ENCODE results near the gene CLMN.

The CLMN gene

DNA sequence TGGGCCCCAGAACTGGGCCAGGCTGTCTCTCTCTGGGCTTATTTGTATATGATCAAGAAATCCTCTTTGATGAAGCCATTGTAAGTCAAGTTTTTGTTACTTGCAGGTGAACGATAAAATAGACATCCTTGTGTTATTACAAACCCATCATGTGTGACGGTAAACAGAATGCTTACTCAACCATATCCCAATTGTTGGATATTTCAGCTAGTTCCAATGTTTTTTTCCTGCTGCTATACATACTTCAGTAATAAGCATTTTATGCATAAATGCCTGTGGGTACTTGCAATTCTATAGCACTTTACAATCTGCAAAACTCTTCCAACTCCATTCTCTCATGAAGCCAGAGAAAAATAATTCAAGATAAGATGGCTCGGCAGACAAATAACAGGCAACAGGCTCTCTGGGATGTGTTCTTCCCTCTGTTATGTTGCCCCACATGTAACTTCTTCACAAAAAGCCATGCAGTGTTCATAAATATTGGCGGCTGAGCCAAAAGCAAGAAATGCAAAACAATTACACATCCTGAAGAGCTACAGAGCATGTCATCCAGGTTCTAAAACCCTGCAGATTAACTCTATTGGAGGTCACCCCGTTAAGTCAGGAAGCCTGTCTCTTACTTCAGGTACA is 69.5 kb downstream of the CLMN start:
- Histone ChIP-seq H3K4me2 (ENCODE audit: low read length) (no peak overlapping the region), H2BK5ac (ENCODE audit: low read length) (no peak overlapping the region), H2BK15ac (replicated peaks; ENCODE audit: low read depth) (no peak overlapping the region), H3K27ac (ENCODE audit: low read depth, low read length) (no peak overlapping the region), H3K4ac (ENCODE audit: low read depth, low read length) (no peak overlapping the region), H3K79me1 (ENCODE audit: low read length) (no peaks in the 10 kb centered on the region), H3K79me2 (ENCODE audit: control insufficient read depth, insufficient read depth, low read length) (no peaks in the 10 kb centered on the region), H3K4me3 (ENCODE audit: low read length) (no peak overlapping the region), H3K56ac (ENCODE audit: low read length) (no peak overlapping the region), H3K23ac (ENCODE audit: low read length) (no peak overlapping the region), H3K4me1 (ENCODE audit: control insufficient read depth, low read depth, low read length) (peaks cover 21% of the 10 kb centered on the region), H4K5ac (ENCODE audit: low read length) (no peak overlapping the region), H2AK5ac (ENCODE audit: low read length) (no peak overlapping the region), H4K8ac (ENCODE audit: low read depth, low read length) (no peak overlapping the region), H3K9ac (ENCODE audit: low read length) (no peak overlapping the region), H3K36me3 (ENCODE audit: control insufficient read depth, insufficient read depth, low read length) (no peaks in the 10 kb centered on the region), H2BK120ac (ENCODE audit: low read depth, low read length) (no peak overlapping the region), H3K27me3 (ENCODE audit: insufficient read depth, low read length, poor library complexity) (no peaks in the 10 kb centered on the region), H3K18ac (ENCODE audit: low read length) (peak overlapping the region; percentile 51)
- WGBS (ENCODE audit: extremely low coverage, insufficient coverage, low lambda C conversion rate), result no CpG with 5 or more reads among the region's 5 CpGs
- DNase-seq, result no peak

DNA sequence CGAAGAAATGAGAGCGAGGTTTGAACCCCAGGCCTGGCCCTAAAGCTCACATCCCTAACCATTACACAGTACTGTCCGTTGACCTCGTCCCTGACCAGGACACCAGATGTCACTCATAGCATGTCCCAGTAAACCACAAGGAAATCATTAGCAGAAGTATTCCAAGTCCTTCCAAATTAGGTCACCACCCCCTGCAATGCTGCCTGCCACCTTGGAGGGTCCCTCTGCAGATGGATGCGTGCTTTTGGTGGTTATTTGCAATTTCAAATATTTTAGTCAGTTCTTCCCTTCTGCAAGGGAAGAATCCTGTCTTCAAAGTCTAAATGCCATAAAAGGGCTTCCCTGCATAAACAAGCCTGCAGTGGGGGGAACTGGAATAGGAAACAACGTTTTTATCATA is 71.3 kb downstream of the CLMN start:
- H4K8ac ChIP-seq (ENCODE audit: low read depth, low read length), result no peak overlapping the region
- no peak overlapping the region for H2BK15ac ChIP-seq (replicated peaks; ENCODE audit: low read depth)
- peaks cover 18% of the 10 kb centered on the region for H3K4me1 ChIP-seq (ENCODE audit: control insufficient read depth, low read depth, low read length)
- H3K36me3 ChIP-seq (ENCODE audit: control insufficient read depth, insufficient read depth, low read length), result no peaks in the 10 kb centered on the region
- H3K23ac ChIP-seq (ENCODE audit: low read length), result no peak overlapping the region
- H2BK120ac ChIP-seq (ENCODE audit: low read depth, low read length), result no peak overlapping the region
- H3K4ac ChIP-seq (ENCODE audit: low read depth, low read length), result no peak overlapping the region
- no peak overlapping the region for H3K9ac ChIP-seq (ENCODE audit: low read length)
- H2BK5ac ChIP-seq (ENCODE audit: low read length), result no peak overlapping the region
- no peaks in the 10 kb centered on the region for H3K79me1 ChIP-seq (ENCODE audit: low read length)
- H3K4me2 ChIP-seq (ENCODE audit: low read length), result no peak overlapping the region
- no peaks in the 10 kb centered on the region for H3K27me3 ChIP-seq (ENCODE audit: insufficient read depth, low read length, poor library complexity)
- no peaks in the 10 kb centered on the region for H3K79me2 ChIP-seq (ENCODE audit: control insufficient read depth, insufficient read depth, low read length)
- no peak overlapping the region for H4K5ac ChIP-seq (ENCODE audit: low read length)
- WGBS (ENCODE audit: extremely low coverage, insufficient coverage, low lambda C conversion rate), result no CpG with 5 or more reads among the region's 6 CpGs
- no peak overlapping the region for H3K4me3 ChIP-seq (ENCODE audit: low read length)
- DNase-seq, result peak; percentile 58
- H3K18ac ChIP-seq (ENCODE audit: low read length), result no peak overlapping the region
- no peak overlapping the region for H2AK5ac ChIP-seq (ENCODE audit: low read length)
- H3K56ac ChIP-seq (ENCODE audit: low read length), result no peak overlapping the region
- H3K27ac ChIP-seq (ENCODE audit: low read depth, low read length), result no peak overlapping the region

DNA sequence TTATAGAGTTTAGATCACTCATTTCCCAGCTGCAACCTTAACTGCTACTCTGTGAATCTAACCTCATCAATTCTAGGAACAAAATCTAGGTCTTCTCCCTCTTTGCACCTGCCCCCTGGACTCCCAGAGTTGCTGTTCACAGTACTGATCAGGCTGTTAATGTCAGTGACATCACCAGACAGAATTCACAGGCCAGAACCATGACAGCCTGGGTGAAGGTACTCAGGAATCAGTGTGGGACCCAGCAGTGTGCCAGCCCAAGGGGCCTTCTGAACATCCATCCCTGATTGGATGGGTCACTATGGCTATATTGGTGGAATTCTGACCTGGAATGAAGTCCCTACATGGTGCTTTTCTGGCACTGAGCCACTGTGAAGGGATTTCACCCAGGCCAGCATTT is 72.8 kb downstream of the CLMN start:
- no peak overlapping the region for H3K18ac ChIP-seq (ENCODE audit: low read length)
- no peak overlapping the region for H3K56ac ChIP-seq (ENCODE audit: low read length)
- H2BK120ac ChIP-seq (ENCODE audit: low read depth, low read length), result no peak overlapping the region
- no peaks in the 10 kb centered on the region for H3K79me1 ChIP-seq (ENCODE audit: low read length)
- no peak overlapping the region for H2AK5ac ChIP-seq (ENCODE audit: low read length)
- no peak overlapping the region for H3K4me3 ChIP-seq (ENCODE audit: low read length)
- no peaks in the 10 kb centered on the region for H3K79me2 ChIP-seq (ENCODE audit: control insufficient read depth, insufficient read depth, low read length)
- H3K27me3 ChIP-seq (ENCODE audit: insufficient read depth, low read length, poor library complexity), result no peaks in the 10 kb centered on the region
- no peak overlapping the region for H3K4me2 ChIP-seq (ENCODE audit: low read length)
- H4K8ac ChIP-seq (ENCODE audit: low read depth, low read length), result no peak overlapping the region
- no peak overlapping the region for H3K23ac ChIP-seq (ENCODE audit: low read length)
- no peak overlapping the region for H3K4ac ChIP-seq (ENCODE audit: low read depth, low read length)
- no peaks in the 10 kb centered on the region for H3K36me3 ChIP-seq (ENCODE audit: control insufficient read depth, insufficient read depth, low read length)
- peaks cover 18% of the 10 kb centered on the region for H3K4me1 ChIP-seq (ENCODE audit: control insufficient read depth, low read depth, low read length)
- H2BK15ac ChIP-seq (replicated peaks; ENCODE audit: low read depth), result no peak overlapping the region
- no peak overlapping the region for H3K9ac ChIP-seq (ENCODE audit: low read length)
- H4K5ac ChIP-seq (ENCODE audit: low read length), result no peak overlapping the region
- no peak overlapping the region for H2BK5ac ChIP-seq (ENCODE audit: low read length)
- no peak overlapping the region for H3K27ac ChIP-seq (ENCODE audit: low read depth, low read length)
- DNase-seq, result no peak

DNA sequence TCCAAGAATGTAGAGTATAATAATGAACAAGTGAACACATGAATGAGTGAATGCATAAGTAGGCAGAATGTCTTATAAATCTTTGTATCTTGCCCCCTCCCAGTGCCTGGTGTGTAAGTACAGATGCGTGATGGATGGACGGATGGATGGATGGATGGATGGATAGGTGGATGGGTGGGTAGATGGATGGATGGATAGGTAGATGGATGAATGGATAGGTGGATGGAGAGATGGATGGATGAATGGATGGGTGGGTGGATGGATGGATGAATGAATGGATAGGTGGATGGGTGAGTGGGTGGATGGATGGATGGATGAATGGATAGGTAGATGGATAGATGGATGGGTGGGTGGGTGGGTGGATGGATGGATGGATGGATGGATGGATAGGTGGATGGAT is 74.4 kb downstream of the CLMN start:
- Histone ChIP-seq H3K23ac (ENCODE audit: low read length) (no peak overlapping the region), H3K4me1 (ENCODE audit: control insufficient read depth, low read depth, low read length) (peaks cover 15% of the 10 kb centered on the region), H2BK120ac (ENCODE audit: low read depth, low read length) (no peak overlapping the region), H3K9ac (ENCODE audit: low read length) (no peak overlapping the region), H3K36me3 (ENCODE audit: control insufficient read depth, insufficient read depth, low read length) (no peaks in the 10 kb centered on the region), H4K5ac (ENCODE audit: low read length) (no peak overlapping the region), H3K27ac (ENCODE audit: low read depth, low read length) (no peak overlapping the region), H3K4me3 (ENCODE audit: low read length) (no peak overlapping the region), H3K79me1 (ENCODE audit: low read length) (no peaks in the 10 kb centered on the region), H3K4ac (ENCODE audit: low read depth, low read length) (no peak overlapping the region), H3K79me2 (ENCODE audit: control insufficient read depth, insufficient read depth, low read length) (no peaks in the 10 kb centered on the region), H2AK5ac (ENCODE audit: low read length) (no peak overlapping the region), H3K4me2 (ENCODE audit: low read length) (no peak overlapping the region), H3K18ac (ENCODE audit: low read length) (no peak overlapping the region), H4K8ac (ENCODE audit: low read depth, low read length) (no peak overlapping the region), H2BK5ac (ENCODE audit: low read length) (no peak overlapping the region), H3K56ac (ENCODE audit: low read length) (no peak overlapping the region), H3K27me3 (ENCODE audit: insufficient read depth, low read length, poor library complexity) (no peaks in the 10 kb centered on the region), H2BK15ac (replicated peaks; ENCODE audit: low read depth) (no peak overlapping the region)
- 100% methylated on average over 1 of the region's 2 CpGs for WGBS (ENCODE audit: extremely low coverage, insufficient coverage, low lambda C conversion rate)
- DNase-seq, result no peak

DNA sequence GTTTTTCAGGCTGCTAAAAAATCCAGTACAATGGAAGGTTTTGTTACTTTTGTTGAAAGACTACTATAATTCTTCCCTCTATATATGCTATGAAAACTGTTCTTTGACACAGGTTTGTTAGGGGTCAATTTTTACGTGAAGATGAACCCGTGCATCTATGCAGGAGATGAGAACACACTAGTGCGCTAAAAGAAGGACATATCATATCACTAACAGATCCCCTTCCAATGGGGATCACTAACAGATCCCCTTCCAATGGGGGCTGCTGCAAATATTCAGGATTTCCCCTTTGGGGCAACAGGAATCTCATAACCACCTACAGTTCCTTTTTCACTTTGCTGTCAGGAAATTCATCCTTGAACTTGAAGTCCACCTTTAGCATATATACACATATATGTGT is 75.1 kb downstream of the CLMN start:
- no peaks in the 10 kb centered on the region for H3K36me3 ChIP-seq (ENCODE audit: control insufficient read depth, insufficient read depth, low read length)
- no peaks in the 10 kb centered on the region for H3K27me3 ChIP-seq (ENCODE audit: insufficient read depth, low read length, poor library complexity)
- no peak overlapping the region for H2BK120ac ChIP-seq (ENCODE audit: low read depth, low read length)
- no peak overlapping the region for H2AK5ac ChIP-seq (ENCODE audit: low read length)
- no peaks in the 10 kb centered on the region for H3K79me1 ChIP-seq (ENCODE audit: low read length)
- no CpG with 5 or more reads among the region's 3 CpGs for WGBS (ENCODE audit: extremely low coverage, insufficient coverage, low lambda C conversion rate)
- H3K4me1 ChIP-seq (ENCODE audit: control insufficient read depth, low read depth, low read length), result peaks cover 9% of the 10 kb centered on the region
- no peak overlapping the region for H2BK15ac ChIP-seq (replicated peaks; ENCODE audit: low read depth)
- H3K18ac ChIP-seq (ENCODE audit: low read length), result no peak overlapping the region
- H2BK5ac ChIP-seq (ENCODE audit: low read length), result no peak overlapping the region
- no peak overlapping the region for H4K8ac ChIP-seq (ENCODE audit: low read depth, low read length)
- no peak overlapping the region for H3K4ac ChIP-seq (ENCODE audit: low read depth, low read length)
- H3K23ac ChIP-seq (ENCODE audit: low read length), result no peak overlapping the region
- no peak overlapping the region for H3K4me2 ChIP-seq (ENCODE audit: low read length)
- no peak overlapping the region for H3K56ac ChIP-seq (ENCODE audit: low read length)
- no peaks in the 10 kb centered on the region for H3K79me2 ChIP-seq (ENCODE audit: control insufficient read depth, insufficient read depth, low read length)
- DNase-seq, result no peak
- H3K9ac ChIP-seq (ENCODE audit: low read length), result no peak overlapping the region
- no peak overlapping the region for H3K4me3 ChIP-seq (ENCODE audit: low read length)
- no peak overlapping the region for H4K5ac ChIP-seq (ENCODE audit: low read length)
- no peak overlapping the region for H3K27ac ChIP-seq (ENCODE audit: low read depth, low read length)

DNA sequence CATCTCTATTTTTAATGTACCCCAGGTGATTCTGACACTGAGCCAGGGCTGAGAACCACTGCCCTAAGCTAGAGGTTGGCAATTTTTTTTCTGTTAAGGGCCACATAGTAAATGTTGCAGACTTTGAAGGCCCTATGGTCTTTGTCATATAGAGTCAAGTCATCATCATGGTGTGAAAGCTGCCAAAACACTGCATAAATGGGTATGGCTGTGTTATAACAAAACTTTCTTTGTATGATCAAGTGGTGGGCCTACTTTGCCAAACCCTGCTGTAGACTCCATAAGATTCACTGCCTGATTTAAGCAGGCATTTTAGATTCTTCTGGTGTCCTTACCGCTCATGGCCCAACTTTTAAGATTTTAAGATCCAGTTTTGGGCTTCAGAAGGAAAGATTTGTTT is 76.8 kb downstream of the CLMN start:
- H2AK5ac ChIP-seq (ENCODE audit: low read length), result no peak overlapping the region
- H3K23ac ChIP-seq (ENCODE audit: low read length), result no peak overlapping the region
- H3K36me3 ChIP-seq (ENCODE audit: control insufficient read depth, insufficient read depth, low read length), result no peaks in the 10 kb centered on the region
- no peak overlapping the region for H3K18ac ChIP-seq (ENCODE audit: low read length)
- DNase-seq, result no peak
- no peak overlapping the region for H3K4me2 ChIP-seq (ENCODE audit: low read length)
- no peaks in the 10 kb centered on the region for H3K79me2 ChIP-seq (ENCODE audit: control insufficient read depth, insufficient read depth, low read length)
- no peak overlapping the region for H3K4me3 ChIP-seq (ENCODE audit: low read length)
- H2BK120ac ChIP-seq (ENCODE audit: low read depth, low read length), result no peak overlapping the region
- no peak overlapping the region for H3K56ac ChIP-seq (ENCODE audit: low read length)
- H3K27ac ChIP-seq (ENCODE audit: low read depth, low read length), result no peak overlapping the region
- peaks cover 3% of the 10 kb centered on the region for H3K4me1 ChIP-seq (ENCODE audit: control insufficient read depth, low read depth, low read length)
- no peaks in the 10 kb centered on the region for H3K79me1 ChIP-seq (ENCODE audit: low read length)
- H3K4ac ChIP-seq (ENCODE audit: low read depth, low read length), result no peak overlapping the region
- no peaks in the 10 kb centered on the region for H3K27me3 ChIP-seq (ENCODE audit: insufficient read depth, low read length, poor library complexity)
- no peak overlapping the region for H2BK15ac ChIP-seq (replicated peaks; ENCODE audit: low read depth)
- H4K8ac ChIP-seq (ENCODE audit: low read depth, low read length), result no peak overlapping the region
- no peak overlapping the region for H3K9ac ChIP-seq (ENCODE audit: low read length)
- no peak overlapping the region for H4K5ac ChIP-seq (ENCODE audit: low read length)
- H2BK5ac ChIP-seq (ENCODE audit: low read length), result no peak overlapping the region
- WGBS (ENCODE audit: extremely low coverage, insufficient coverage, low lambda C conversion rate), result no CpG with 5 or more reads among the region's 1 CpG
